Endometrial microvascular endothelial cells (primary cell): ENCODE results near the gene MIR17HG. TPM values are rescaled to one million over a fixed set of nuclear protein-coding genes. Genes with fewer than 3 reads are reported as not detected.

ENCODE experiments used
- in situ Hi-C: cut with HindIII; loops from 2 replicates; pipeline ENCODE4 v1.10.0; 2017; ENCODE audit warnings: low sequenced_read_pairs, low pct_unique_long_range_greater_than_20kb; ENCODE audit errors: inconsistent ontology term
- total RNA-seq: library from RNA; depleted of rRNA; stranded (reverse); fragments of >200 nt; gene quantifications from one replicate; pipeline ENCODE4 v1.2.3, GENCODE V29; 2015; ENCODE audit errors: inconsistent ontology term

MIR17HG gene
- total RNA-seq, 1 donor from 2014 or later: 3.7 TPM

- in situ Hi-C loops: no loop called here
Measured at GRCh38 chr13:91401920-91402319, 54.4 kb downstream of the MIR17HG start.

Other genes with a start within 250 kb of the MIR17HG start
- gene GPC5, start 50.9 kb downstream of the MIR17HG start, total RNA-seq: 0.46 TPM